Suppressor macrophage (primary cell): ENCODE data around the gene PRKAR1B.

Experiments
- DNase-seq, 4 experiments: peaks; one replicate each; pipeline ENCODE4 v3.0.0-alpha.2; 2020 to 2022

PRKAR1B gene

DNA sequence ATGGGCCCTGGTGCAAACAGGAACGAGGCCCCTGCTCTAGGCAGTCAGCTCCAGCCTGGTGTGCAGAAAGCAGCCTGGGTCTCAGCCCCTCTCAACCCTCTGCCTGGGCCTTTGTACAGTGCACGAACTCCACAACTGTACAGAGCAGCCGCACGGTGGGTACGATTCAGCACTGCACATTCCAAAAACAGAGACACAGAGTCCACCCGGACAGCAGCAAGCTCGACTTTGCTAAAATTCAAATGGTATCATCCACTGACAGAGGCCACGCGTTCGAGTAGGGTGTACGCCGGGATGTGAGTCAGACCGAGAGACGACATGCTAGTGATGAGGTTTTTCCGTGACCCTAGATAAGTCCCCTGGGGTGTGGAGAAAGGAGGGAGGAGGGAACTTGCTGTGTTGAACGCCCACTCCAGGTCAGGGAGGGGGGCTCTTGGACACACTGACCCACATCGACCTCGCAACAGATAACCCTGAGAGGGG is 141.8 kb downstream of the PRKAR1B start:
- no peak for DNase-seq

DNA sequence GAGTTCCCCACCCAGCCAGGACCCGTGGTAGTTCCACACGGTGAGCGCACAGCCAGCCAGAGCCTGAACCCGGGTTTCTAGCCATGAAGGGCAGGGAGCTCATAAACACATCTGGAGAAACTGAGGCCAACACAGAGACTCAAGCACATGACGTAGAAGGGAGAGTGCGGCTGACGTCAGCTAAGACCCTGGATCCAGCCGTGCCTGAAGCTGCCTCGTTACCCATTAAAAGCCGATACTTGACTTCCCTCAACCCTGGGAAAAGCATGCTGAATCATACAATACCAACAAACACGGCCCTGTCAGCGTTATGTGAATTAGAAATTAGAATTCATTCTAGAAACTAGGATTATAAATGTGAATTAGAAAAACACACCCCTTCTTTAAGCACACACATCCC is 142.3 kb downstream of the PRKAR1B start:
- no peak for DNase-seq

DNA sequence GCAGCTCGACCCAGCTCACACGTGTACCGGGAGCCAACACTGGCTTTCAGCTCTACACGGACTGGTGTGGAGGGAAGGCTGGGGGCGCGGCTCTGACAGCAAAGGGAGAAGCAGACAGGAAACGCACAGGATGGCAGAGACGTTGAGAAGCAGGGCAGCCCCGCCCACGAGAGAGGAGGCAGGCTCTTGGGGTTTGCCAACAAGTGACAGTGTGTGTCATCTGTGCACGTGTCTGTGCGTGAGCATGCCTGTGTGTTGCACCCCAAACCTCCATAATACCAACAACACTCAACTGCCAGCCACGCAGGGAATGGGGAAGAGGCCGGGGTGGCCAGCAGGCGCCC is 143.0 kb downstream of the PRKAR1B start:
- DNase-seq, result peak; percentile 71 to 85 (median 80)

DNA sequence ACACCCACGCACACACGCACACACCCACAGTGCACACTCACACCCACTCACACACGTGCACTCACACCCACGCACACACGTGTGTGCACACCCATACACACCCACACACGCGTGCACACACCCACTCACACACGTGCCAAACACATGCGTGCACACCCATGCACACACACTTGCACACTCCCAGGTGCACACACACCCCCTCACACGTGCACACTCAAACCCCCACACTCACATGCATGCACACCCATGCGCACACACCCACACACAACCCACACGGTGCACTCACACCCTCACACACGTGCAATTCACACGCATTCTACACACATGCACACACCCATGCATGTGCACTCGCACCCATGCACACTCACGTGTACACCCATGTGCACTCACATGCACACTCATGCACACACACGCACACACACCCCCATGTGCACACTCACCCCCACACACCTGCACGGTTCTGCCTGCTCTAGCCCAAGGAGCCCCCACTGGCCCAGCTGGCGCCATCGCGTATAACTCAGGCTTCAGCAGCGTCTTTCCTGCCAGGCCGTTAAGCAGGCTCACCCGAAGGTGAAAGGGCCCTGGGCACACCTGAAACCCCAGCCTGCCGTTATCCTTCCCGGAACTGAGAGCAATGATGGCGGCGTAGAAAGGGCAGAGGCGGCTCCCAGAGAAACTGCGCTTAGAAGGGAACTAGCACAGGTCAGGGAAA is 143.5 kb downstream of the PRKAR1B start:
- DNase-seq, result no peak

DNA sequence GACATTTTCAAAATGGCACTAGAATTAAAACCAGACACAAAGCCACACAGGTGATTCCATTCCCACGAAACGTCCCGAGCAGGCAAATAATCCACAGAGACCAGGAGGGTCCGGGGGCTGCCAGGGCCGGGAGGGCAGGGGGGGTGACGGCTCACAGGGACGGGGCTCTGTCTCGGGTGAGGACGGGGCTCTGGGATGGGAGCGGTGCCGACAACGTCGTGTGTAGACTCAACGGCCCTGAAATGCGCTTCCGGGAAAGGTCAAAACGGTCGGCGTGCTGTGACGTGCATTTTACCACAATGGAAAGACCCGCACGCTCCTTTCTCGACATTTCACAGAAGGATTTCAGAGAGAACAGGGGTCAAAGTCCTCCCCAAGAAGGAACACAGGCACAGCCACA is 144.2 kb downstream of the PRKAR1B start:
- DNase-seq, result no peak

DNA sequence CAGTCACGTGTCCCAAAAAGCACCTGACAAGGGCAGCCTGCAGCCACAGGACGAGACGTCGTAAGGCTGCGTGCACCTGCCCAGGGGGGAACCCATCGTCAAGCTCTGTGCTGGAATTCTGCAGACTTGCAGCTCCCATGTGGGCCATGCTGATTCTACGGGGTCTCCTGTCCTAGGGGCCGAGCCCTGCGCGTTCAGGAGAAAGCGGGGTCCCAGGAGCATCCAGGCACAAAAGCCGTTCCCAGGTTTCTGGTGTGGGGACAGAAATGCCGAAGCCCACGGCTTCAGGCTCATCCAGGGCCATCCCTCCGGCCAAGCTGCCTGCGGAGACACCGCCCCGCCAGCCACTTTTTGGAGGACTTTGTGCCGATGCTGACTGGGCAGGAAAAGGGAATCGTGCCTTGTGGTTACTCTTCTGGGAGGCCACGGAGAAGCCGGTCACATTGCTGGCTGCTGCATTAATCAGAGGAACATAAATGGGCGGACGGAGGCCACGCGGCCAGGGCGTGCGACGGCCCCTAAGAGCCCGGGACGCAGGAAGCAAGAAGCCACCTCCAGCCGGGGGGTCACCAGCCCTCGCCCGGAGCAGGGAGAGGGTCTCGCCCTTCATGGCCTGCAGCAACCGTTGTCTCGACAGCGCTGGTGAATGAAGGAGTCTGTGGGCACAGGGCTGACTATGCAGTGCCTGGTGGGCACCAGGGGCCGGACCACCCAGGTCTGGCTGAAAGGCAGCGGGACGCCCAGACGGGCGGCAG is 144.8 kb downstream of the PRKAR1B start:
- no peak for DNase-seq

DNA sequence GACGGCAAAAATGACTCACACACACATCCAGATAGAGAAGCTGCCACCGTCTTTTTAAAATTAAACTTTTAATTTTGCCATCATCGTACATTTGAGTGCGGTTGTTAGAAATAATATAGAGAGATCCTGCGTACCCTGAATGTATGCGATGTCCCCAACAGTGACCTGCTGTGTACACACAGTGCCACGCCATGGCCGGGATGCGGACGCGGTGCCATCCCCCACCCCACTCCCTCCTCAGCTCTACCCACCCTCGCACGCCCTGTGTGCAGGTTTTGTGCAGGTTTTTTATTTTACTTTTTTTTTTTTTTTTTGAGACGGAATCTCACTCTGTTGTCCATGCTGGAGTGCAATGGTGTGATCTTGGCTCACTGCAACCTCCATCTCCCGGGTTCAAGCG is 148.7 kb downstream of the PRKAR1B start:
- DNase-seq, result no peak

DNA sequence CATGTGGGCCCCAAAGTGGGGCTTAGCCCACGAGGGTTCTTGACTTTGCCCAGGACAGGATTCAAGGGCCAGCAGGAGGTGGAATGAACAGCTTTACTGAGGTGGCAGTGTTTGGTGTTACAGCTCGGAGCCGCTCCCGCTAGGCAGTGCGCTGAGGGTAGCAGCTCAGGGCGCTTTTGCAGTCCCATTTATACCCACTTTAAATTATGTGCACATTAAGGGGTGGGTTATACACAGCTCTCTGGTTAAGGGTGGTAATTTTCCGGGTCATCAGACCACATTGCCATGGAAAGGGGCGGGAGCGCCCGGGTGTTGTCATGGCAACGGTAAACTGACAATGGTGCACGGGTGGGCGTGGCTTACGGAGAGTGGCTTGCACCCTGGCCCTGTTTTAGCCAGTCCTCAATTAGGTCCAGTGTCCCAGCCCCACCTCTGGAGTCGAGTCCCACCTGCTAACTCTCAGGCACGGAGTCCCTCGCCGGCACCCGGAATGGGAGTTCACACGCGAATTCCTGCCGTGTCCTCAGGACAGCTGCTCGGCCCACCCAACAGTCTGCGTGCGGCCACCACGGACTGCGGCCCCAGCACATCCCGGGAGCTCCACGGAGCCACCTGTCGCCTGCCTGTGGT is 149.2 kb downstream of the PRKAR1B start:
- DNase-seq, result no peak

DNA sequence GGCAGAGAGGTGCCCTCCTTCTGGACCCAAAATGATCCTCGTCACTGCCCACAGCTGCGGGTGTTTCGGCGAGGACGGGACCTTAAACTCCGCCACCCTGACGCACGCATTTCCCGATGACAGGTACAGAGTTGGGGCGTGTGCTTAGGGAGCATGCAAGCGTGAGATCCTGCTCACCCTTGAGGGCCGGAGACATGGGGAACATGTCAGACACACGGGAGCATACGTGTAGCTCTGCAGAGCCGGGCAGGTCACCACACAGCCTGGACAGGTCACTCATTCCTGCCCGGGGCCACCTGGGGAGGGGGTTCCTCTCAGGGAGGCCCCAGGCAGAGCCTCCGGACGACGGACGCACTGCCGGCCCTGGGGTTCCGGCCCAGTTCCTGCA is 149.8 kb downstream of the PRKAR1B start:
- DNase-seq, result no peak

DNA sequence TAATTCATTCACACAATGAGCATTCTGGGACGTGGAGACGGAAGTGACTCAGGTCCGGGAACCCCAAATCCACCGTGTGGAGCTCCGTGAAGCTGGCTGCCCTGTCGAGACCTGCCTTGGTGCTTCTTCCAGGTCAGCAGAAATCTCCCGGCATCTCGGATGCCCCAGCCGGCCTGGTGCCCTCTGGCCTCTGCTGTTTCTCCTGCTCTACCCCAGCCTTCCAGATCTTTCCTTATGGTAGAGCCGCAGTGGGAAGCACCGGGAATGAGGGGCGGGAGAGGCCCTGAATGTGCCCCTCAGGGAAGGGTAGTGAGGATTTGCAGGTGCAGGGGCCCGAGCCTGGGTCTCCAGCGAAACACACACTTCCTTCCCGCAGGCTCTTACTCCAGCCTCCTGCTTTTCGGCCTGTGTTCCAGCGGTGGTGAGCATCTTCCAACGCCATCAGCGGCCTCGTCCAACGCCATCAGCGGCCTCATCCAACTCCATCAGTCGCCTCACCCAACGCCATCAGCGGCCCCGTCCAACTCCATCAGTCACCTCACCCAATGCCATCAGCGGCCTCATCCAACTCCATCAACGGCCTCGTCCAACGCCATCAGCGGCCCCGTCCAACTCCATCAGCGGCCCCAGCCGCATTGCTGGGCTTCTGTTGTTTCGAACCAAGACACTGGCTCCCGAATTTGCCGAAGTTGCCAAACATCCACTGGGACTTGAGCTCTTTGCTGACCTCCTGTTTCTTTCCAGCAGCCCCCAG is 150.4 kb downstream of the PRKAR1B start:
- DNase-seq, result no peak

DNA sequence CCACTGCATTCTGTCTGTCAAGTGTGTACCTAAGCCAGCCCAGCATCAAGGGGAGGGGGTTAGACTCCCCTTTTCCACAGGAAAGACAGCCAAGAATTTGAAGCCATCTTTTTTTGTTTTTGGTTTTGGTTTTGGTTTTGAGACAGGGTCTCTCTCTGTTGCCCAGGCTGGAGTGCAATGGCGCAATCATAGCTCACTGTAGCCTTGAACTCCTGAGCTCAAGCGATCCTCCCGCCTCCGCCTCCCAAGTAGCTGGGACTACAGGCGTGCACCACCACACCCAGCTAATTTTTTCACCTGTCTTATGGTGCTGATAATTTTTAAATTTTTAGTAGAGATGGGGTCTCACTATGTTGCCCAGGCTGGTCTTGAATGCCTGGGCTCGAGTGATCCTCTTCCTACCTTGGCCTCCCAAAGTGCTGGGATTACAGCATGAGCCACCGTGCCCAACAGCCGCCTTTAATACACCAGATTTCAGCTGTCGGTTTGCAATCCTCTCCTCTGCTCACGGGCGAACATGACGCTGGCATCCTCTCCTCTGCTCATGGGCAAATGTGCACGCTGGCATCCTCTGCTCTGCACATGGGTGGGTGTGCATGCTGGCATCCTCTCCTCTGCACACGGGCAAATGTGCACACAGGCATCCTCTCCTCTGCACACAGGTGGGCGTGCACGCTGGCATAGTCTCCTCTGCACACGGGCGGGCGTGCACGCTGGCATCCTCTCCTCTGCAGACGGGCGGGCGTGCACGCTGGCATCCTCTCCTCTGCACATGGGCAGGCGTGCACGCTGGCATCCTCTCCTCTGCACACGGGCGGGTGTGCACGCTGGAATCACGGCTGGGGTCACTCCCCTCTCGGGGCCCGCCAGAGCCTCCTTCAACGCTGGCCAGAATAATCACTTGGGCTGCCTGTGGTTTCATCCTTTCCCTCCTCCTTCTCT is 151.4 kb downstream of the PRKAR1B start:
- no peak for DNase-seq

DNA sequence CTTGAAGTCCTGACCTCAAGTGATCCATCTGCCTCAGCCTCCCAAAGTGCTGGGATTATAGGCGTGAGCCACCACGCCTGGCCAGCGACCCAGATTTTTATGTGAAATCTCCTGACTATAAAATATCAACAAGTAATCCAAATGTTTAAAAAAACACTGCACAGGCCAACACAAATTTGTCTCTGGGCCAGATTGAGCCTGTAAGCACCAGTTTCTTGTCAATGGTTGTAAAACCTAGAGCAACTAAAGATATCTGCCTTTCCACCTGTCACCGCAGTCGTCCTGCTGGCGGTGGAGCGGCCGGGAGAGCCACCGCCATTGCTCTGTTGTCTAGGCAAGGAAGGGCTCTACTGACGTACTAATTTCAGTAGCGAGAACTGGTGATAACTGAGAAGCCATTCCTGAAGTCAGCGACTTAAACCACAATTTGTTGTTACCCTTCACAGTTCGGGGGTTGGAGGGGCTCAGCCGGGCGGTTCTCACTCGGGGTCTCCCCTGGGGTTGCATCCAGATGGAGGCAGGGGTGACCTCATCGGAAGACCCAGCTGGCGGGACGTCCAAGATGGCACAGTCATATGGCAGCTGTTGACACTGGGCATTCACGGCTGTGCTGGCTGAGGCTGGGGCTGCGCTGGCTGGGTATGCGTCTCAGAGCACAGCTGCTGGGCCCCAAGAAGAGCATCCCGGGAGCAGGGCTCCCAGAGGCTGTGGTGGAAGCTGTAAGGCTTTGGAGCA is 152.3 kb downstream of the PRKAR1B start:
- no peak for DNase-seq

DNA sequence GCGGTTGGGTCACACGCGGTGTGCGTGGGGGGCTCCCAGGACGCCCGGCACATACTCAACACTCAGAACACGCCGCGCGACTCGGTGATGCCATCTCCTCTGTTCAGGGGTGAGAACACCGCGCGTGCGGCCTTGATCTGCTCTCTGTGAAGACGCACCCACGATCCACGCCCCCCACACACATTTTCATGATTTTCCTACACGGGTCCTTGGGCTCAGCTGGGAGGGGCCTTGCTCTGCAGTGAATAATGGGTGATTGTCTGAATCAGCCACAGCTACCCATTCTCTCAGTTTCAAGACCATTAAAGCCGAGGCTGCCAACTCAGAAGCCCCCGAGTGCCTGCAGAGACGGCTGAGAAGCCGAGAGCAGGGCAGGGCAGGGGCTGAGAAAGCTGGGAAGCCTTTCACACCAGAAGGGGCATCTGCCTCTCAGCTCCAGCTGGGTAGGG is 153.1 kb downstream of the PRKAR1B start:
- DNase-seq, result no peak

DNA sequence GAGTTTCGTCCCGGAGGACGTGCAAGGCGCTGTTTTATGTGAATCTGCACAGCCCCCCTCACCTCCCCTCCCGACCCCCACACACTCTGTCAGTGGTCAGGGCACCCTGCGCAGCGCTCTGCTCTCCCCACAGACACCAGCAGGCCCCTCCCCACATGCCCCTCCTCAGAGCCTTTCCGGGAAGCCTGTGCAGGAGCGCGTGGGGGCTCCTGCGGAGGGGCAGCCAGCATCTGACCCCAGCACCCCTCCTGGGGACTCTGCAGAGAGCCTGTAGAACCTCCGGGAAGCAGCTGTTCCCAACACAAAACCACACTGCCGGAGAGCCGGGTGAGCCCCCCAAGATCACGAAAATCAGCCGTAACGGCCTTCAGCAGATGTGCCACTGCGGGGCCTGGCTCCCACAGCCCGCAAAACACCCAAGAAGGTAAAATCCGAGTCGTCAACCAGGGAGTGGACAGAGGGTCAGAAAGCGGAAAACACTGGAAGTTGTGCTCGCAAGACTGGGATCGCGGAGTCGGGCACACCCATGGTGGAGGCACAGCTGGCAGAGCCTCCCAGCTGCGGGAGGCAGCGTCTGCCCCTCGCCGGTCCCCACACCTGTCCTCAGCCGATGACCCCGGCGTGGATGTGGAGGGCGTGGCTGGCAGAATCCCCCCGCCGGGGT is 153.7 kb downstream of the PRKAR1B start:
- no peak for DNase-seq

DNA sequence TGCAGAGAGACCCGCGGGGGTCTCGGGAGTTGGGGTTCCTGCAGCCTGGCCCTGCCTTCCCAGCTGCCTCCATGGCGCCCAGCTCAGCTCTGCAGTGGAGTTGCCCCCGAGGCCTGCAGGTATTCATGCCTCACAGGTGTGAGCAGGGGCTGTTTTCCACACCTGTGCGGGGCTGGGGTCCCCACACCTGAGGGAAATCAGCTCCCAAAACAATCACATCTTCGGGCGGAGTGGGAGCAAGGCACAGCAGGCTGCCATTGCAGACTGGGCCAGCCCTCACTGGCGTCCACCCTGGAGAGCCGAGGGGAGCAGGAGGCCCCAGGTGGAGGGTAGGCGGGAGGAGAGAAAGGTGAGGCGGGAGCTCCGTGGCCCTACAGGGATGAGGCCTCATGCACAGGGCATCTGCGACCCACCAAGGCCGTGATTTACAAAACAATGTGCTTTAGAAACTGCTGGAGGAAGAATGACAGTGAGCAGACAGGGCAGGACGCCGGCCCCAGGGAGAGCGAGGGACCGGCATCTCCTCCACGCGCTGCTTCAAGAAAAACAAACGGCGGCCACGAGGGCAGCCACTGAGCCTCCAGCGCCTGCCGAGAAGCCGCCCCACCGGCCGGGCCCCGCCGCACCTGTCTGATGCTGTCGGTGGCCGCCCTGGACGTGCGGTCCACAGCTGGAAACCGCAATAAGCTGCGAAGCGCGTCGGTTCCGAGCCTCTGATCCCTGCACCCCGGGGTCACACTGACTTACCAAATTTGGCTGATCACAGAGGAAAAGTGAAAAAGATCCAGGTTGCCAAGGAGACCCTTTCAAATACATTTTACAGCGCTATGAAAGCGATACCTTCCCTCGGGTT is 154.4 kb downstream of the PRKAR1B start:
- no peak for DNase-seq

DNA sequence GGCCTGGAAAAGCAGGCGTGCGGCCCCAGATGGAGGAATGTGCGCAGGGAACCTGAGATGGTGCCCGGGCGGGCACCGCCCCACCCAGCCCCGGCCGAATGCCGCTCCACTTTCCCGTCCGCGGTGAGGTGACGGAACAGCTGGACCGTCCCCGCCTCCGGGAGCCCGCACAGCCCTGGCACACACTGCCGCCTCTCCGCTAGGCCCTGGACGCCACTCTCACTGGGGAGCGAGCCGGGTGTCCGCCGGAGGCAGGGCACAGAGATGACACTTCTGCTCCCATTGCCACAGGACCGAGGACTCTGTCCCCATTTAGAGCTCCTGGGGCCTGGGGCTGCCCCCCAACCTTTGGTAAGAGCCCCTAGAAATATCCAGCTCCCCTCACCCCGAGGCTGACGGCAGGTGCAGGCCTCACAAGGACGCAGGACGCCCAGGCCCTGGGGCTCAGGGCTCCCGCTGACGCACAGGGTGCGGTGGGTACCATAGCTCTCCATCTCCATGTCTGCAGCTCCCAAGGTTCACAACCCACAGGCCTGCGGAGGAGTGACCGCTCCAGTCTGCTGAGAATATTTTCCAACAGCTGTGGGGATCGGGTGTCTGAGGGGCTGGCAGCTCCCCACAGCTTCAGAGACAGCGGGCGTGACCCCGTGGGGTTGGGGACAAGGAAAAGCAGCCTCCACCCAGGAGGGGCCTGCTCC is 155.2 kb downstream of the PRKAR1B start:
- DNase-seq, result no peak

DNA sequence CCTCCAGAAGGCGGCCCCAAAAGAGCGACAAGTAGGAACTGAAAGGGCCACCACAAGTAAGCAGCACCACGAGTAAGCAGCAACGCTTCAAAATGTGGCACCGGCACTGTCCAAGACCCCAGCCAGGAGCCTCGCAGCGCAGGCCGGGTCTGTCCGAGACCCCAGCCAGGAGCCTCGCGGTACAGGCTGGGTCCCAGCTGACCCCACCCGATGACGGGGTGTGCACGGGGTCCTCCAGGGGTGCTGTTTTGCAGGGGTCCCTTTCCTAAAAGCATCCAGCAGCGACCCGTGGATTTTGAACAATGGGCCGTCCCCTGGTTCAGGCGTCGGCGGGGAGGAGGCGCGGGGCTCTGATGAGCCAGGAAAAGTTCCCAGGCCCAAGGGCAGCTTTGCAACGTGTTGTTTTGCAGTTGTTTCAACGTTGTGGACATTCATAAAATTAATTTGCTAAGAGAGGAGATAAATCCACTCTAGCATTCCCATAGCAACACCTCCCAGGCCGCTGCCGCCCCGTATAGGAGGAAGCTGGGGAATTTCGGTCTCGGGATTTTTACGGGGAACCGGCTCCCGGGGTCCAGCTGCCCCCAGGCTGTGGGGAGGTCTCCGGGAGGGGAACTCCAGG is 155.9 kb downstream of the PRKAR1B start:
- DNase-seq, result no peak

DNA sequence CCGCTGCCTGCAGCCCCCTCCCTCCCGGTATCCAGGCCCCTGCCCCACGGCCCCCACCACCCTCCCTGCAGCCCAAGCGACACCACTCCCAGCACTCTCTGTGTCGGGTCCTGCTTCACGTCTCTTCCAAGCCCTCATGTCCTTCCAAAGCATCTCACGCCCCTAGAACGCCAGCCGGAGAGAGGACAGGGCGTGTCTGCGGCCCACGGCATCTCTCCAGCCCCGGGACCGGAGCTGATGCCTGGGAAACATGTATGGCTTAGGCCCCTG is 156.3 kb downstream of the PRKAR1B start:
- no peak for DNase-seq
